Gastrocnemius medialis (tissue), 4 donors: Measurements from ENCODE around the gene EIF2S2. TPM values are rescaled to one million over a fixed set of nuclear protein-coding genes. Genes with fewer than 3 reads are reported as not detected.

Experiments used
- ATAC-seq, 2 donors: fragments of 150-250 bp; one replicate each; pipeline ENCODE4 v1.9.1; 2016
- DNase-seq, 2 donors: peaks; one replicate each; pipeline ENCODE4 v3.0.0-alpha.2; 2019
- H3K27ac ChIP-seq, 4 donors: fragments of 200-600 bp; sonication (generic); 1 replicate in 1 of 4; 2 replicates in 3 of 4; pipeline ENCODE4 v1.5.1; 2016 to 2018; ENCODE audit warnings: mild to moderate bottlenecking in 2 of 4, moderate library complexity in 1 of 4
- H3K27me3 ChIP-seq, 3 donors: fragments of 200-600 bp; sonication (generic) in 2 of 3; 1 replicate in 1 of 3; 2 replicates in 2 of 3; pipeline versions ENCODE4 v1.5.1 to v1.6.0; 2016 to 2019; ENCODE audit warnings: mild to moderate bottlenecking in 1 of 3, moderate library complexity in 1 of 3
- H3K36me3 ChIP-seq, 2 donors: fragments of 200-600 bp; sonication (generic) in 1 of 2; one replicate each; pipeline ENCODE4 v1.5.1; 2017 to 2018
- H3K4me1 ChIP-seq, 2 donors: fragments of 200-600 bp; sonication (generic) in 1 of 2; one replicate each; pipeline ENCODE4 v1.5.1; 2016 to 2017; ENCODE audit warnings: mild to moderate bottlenecking in 2 of 2
- H3K4me3 ChIP-seq, 4 donors: fragments of 200-600 bp; sonication (generic) in 3 of 4; 1 replicate in 1 of 4; 2 replicates in 3 of 4; pipeline ENCODE4 v1.5.1; 2016 to 2019; ENCODE audit warnings: mild to moderate bottlenecking in 2 of 4
- H3K9me3 ChIP-seq, 3 donors: fragments of 200-600 bp; sonication (generic) in 2 of 3; 1 replicate in 1 of 3; 2 replicates in 2 of 3; pipeline ENCODE4 v1.5.1; 2016 to 2019
- POLR2A ChIP-seq, 2 donors: fragments of 450-650 bp; IDR thresholded peaks; one replicate each; pipeline ENCODE4 v1.6.1; 2017; ENCODE audit warnings: antibody characterized with exemption in 2 of 2, mild to moderate bottlenecking in 2 of 2, moderate library complexity in 2 of 2
- in situ Hi-C, 4 donors: fragments of 200-750 bp; cut with MboI; loops; one replicate each; pipeline versions ENCODE4 v1.15.0 to v1.8.0; 2017; ENCODE audit warnings: low sequenced_read_pairs in 4 of 4
- intact Hi-C: fragments of 100-400 bp; cut with DNase I; formaldehyde crosslinking; loops from one replicate; pipeline ENCODE4 v1.15.1; 2023; ENCODE audit warnings: low total_unique reads
- total RNA-seq, 4 donors: library from RNA; depleted of rRNA; stranded (reverse); fragments of >200 nt; gene quantifications; one replicate each; pipeline versions ENCODE4 v1.1.0 to v1.2.3, GENCODE V29; 2016
- TF ChIP-seq, protein P1 (sequence below), 5 experiments: fragments of 450-650 bp in 3 of 5; fragments of 200-600 bp in 2 of 5; sonication (generic) in 2 of 5; IDR thresholded peaks in 4 of 5; conservative IDR thresholded peaks in 1 of 5; 1 replicate in 4 of 5; 2 replicates in 1 of 5; pipeline ENCODE4 v1.5.1; 2016 to 2019; ENCODE audit warnings: antibody characterized with exemption in 5 of 5, mild to moderate bottlenecking in 3 of 5, moderate library complexity in 3 of 5

Gene EIF2S2
- total RNA-seq, 4 donors from 2014 or later: 79.0 to 85.2 (median 83.9) TPM

DNA sequence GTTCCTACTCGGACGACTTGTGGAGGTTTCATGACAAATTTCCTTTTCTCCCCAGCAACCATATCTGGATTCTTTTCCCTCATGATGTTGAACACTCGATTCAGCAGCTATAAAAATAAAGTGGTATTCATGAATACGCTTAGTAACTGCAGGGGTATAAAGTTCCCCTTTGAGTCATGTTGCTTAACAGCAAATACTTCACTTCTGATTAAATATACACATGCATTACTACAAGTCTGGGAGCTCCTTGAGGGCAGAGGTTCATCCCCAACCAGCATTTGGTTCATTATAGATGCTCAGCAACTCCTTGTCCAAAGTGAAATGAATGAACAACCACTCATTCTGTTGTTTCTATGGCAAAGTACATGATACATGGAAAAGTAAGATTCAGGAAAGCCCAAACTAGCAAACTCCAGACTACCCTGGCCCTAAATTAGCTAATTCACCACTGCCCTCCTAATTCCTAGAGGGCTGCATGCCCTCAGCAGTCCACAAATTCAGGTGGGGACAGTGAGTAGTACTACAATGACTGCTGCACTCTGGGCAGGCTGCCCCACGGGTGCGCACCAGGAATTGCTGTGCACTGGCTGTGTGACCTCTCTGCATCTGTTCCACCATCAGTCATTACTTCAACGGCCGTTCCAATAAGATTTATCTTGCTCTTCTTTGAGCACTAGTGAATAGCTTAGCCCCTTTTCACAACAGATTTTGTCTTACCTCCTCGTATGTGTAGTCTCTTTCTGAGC lies 15.2 kb downstream of the EIF2S2 start:
- DNase-seq: no peak
- TF ChIP-seq, protein P1, sequence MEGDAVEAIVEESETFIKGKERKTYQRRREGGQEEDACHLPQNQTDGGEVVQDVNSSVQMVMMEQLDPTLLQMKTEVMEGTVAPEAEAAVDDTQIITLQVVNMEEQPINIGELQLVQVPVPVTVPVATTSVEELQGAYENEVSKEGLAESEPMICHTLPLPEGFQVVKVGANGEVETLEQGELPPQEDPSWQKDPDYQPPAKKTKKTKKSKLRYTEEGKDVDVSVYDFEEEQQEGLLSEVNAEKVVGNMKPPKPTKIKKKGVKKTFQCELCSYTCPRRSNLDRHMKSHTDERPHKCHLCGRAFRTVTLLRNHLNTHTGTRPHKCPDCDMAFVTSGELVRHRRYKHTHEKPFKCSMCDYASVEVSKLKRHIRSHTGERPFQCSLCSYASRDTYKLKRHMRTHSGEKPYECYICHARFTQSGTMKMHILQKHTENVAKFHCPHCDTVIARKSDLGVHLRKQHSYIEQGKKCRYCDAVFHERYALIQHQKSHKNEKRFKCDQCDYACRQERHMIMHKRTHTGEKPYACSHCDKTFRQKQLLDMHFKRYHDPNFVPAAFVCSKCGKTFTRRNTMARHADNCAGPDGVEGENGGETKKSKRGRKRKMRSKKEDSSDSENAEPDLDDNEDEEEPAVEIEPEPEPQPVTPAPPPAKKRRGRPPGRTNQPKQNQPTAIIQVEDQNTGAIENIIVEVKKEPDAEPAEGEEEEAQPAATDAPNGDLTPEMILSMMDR (IDR thresholded peaks at IDR 0.05 in 4 of 5, conservative IDR thresholded peaks at IDR 0.05 in 1 of 5): no peak
- TF ChIP-seq POLR2A (IDR thresholded peaks at IDR 0.05): no peak
- Histone ChIP-seq H3K36me3 (peaks cover 0 to 99% of the 10 kb centered on the region in 2 donors), H3K27me3 (no peaks in the 10 kb centered on the region), H3K4me3 (no peak overlapping the region), H3K9me3 (no peaks in the 10 kb centered on the region), H3K27ac (no peak overlapping the region), H3K4me1 (no peaks in the 10 kb centered on the region)
- intact Hi-C loops (no loop called here), in situ Hi-C loops (no loop called here)
- ATAC-seq: no peak

DNA sequence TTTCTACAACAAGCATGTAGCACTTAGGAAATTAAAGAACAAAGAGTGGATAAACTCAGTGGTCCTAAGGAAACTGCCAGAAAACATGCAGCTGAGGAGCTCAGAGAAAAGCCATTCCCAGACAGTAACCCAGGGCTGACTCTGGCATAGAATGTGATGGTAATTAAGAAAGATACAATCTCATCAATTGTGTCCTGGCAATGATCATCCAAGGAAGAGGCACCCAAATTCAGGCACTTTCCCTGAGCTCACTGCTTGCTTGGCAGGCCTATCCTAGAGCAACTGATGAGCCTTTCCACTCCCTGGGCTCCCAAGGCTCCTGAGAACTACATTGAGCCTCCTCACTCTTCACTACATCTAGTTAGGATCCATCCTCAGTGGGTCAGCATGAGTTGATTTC lies 16.2 kb downstream of the EIF2S2 start:
- Histone ChIP-seq H3K27me3 (no peaks in the 10 kb centered on the region), H3K27ac (no peak overlapping the region), H3K9me3 (no peaks in the 10 kb centered on the region), H3K4me3 (no peak overlapping the region), H3K4me1 (no peaks in the 10 kb centered on the region), H3K36me3 (peaks cover 0 to 100% of the 10 kb centered on the region in 2 donors)
- ATAC-seq (no peak), DNase-seq (no peak)
- intact Hi-C loops (no loop called here), in situ Hi-C loops (no loop called here)
- TF ChIP-seq POLR2A (IDR thresholded peaks at IDR 0.05): no peak
- TF ChIP-seq, protein P1 (IDR thresholded peaks at IDR 0.05 in 4 of 5, conservative IDR thresholded peaks at IDR 0.05 in 1 of 5): no peak

DNA sequence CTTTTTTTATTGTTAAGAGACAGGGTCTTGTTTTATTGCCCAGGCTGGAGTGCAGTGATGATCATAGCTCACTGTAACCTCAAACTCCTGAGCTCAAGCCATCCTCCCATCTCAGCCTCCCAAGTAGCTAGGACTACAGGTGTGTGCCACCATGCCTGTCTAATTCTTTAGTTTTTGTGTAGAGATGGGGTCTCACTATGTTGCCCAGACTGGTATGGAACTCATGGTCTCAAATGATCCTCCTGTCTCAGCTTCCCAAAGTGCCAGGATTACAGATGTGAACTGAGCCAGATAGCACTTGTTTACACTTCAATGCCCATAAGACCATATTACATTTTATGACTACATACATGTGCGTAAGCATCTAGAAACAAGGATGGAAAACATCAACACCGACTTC lies 18.1 kb downstream of the EIF2S2 start:
- in situ Hi-C loops: no loop called here
- TF ChIP-seq POLR2A (IDR thresholded peaks at IDR 0.05): no peak
- TF ChIP-seq, protein P1 (IDR thresholded peaks at IDR 0.05 in 4 of 5, conservative IDR thresholded peaks at IDR 0.05 in 1 of 5): no peak
- Histone ChIP-seq H3K27me3 (no peaks in the 10 kb centered on the region), H3K4me1 (peaks cover 7 to 13% of the 10 kb centered on the region in 2 donors), H3K4me3 (no peak overlapping the region), H3K36me3 (peaks cover 0 to 100% of the 10 kb centered on the region in 2 donors), H3K9me3 (no peaks in the 10 kb centered on the region), H3K27ac (no peak overlapping the region)
- intact Hi-C loops: no loop called here
- DNase-seq (no peak), ATAC-seq (no peak)

DNA sequence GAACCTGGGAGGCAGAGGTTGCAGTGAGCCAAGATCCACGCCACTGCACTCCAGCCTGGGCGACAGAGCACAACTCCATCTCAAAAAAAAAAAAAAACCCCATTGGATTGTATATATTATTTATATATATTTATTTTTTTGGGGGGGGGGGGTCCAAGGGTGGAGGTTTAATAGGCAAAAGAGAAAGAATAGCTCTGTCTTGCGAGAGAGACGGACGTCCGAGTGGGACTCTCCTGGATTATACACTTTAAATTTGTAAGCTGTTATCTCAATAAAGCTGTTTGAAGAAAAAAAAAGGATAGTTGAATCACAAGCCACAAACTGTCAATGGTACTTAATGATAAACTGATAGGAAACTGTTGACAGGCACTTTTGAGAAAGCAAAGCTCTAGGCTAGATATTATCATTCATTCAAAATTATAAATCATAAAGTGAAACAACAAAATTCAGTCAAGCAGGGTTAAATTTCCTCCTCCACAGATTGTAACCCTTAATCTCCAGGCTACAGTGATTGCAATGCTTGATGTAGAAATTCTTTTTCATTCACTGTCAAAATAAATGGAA lies 20.3 kb downstream of the EIF2S2 start:
- DNase-seq (no peak), ATAC-seq (no peak)
- Histone ChIP-seq H3K27ac (no peak overlapping the region), H3K4me3 (no peak overlapping the region), H3K9me3 (no peaks in the 10 kb centered on the region), H3K36me3 (peaks cover 0 to 98% of the 10 kb centered on the region in 2 donors), H3K27me3 (no peaks in the 10 kb centered on the region), H3K4me1 (peaks cover 7 to 13% of the 10 kb centered on the region in 2 donors)
- intact Hi-C loops: no loop called here
- no peak for TF ChIP-seq POLR2A (IDR thresholded peaks at IDR 0.05)
- TF ChIP-seq, protein P1 (IDR thresholded peaks at IDR 0.05 in 4 of 5, conservative IDR thresholded peaks at IDR 0.05 in 1 of 5): no peak
- in situ Hi-C loops: no loop called here
